Karpas-422 (cell line): Measurements from ENCODE around the gene PCIF1. TPM values are rescaled to one million over a fixed set of nuclear protein-coding genes. Genes with fewer than 3 reads are reported as not detected.
"Not testable (repeated sequence)": the region's sequence is repeated elsewhere in the genome, so short reads cannot be mapped to it uniquely, and the experiment has no call there.

ENCODE experiments used
- DNase-seq: peaks from one replicate; pipeline ENCODE4 v3.0.0-alpha.2; 2015
- H2AFZ ChIP-seq: fragments of 200-600 bp; sonication (generic); 2 replicates; pipeline ENCODE4 v1.6.1; 2014; ENCODE audit warnings: antibody characterized with exemption, low read length, mixed read lengths
- H3K27ac ChIP-seq: fragments of 200-600 bp; sonication (generic); 2 replicates; pipeline ENCODE4 v1.5.1; 2014; ENCODE audit warnings: mild to moderate bottlenecking, low read length, moderate library complexity
- H3K27me3 ChIP-seq: fragments of 200-600 bp; sonication (generic); 2 replicates; pipeline ENCODE4 v1.6.1; 2014; ENCODE audit warnings: low read length, mixed read lengths
- H3K36me3 ChIP-seq: fragments of 200-600 bp; sonication (generic); 2 replicates; pipeline ENCODE4 v1.6.1; 2014; ENCODE audit warnings: low read length, mixed read lengths; ENCODE audit not compliant: insufficient read depth
- H3K4me1 ChIP-seq: fragments of 200-600 bp; sonication (generic); 2 replicates; pipeline ENCODE4 v1.6.1; 2014; ENCODE audit warnings: mild to moderate bottlenecking, low read length, mixed read lengths
- H3K4me2 ChIP-seq: fragments of 200-600 bp; sonication (generic); 2 replicates; pipeline ENCODE4 v1.6.1; 2014; ENCODE audit warnings: low read length, low read depth, mild to moderate bottlenecking; ENCODE audit not compliant: poor library complexity, severe bottlenecking
- H3K4me3 ChIP-seq: fragments of 200-600 bp; sonication (generic); 2 replicates; pipeline ENCODE4 v1.5.1; 2014; ENCODE audit warnings: mild to moderate bottlenecking, antibody characterized with exemption, low read length, mixed read lengths
- H3K79me2 ChIP-seq: fragments of 200-600 bp; sonication (generic); 2 replicates; pipeline ENCODE4 v1.6.1; 2014; ENCODE audit warnings: mild to moderate bottlenecking, low read length, mixed read lengths
- H3K9ac ChIP-seq: fragments of 200-600 bp; sonication (generic); 2 replicates; pipeline ENCODE4 v1.6.0; 2014; ENCODE audit warnings: low read length
- H3K9me2 ChIP-seq: fragments of 200-600 bp; sonication (generic), shearing (Covaris generic); replicated peaks from 2 replicates; pipeline ENCODE4 v1.6.0; 2014; ENCODE audit warnings: mild to moderate bottlenecking, low read length, moderate library complexity; ENCODE audit not compliant: insufficient read depth
- H3K9me3 ChIP-seq: fragments of 300-700, 200-600 bp; sonication (generic); 2 replicates; pipeline ENCODE4 v1.6.1; 2014; ENCODE audit warnings: low read length, mixed read lengths
- H4K20me1 ChIP-seq: fragments of 200-600 bp; sonication (generic); 2 replicates; pipeline ENCODE4 v1.6.1; 2014; ENCODE audit warnings: mild to moderate bottlenecking, antibody characterized with exemption, low read length, low read depth; ENCODE audit not compliant: insufficient read depth
- total RNA-seq: library from RNA; depleted of rRNA; stranded (reverse); fragments of >200 nt; shearing (Covaris generic); gene quantifications from 2 replicates; pipeline ENCODE4 v1.2.3, GENCODE V29; 2014; ENCODE audit warnings: low replicate concordance

PCIF1 gene
- total RNA-seq, 1 experiment from 2014 or later: 12.0 TPM

GRCh38 chr20:45952861-45953260 is 18.4 kb downstream of the PCIF1 start:
- DNase-seq: no peak
- no peak overlapping the region for H3K9ac ChIP-seq
- peaks cover 5% of the 10 kb centered on the region; the same call in 1 of the 2 replicates for H3K4me1 ChIP-seq
- H4K20me1 ChIP-seq: no peaks in the 10 kb centered on the region
- H3K4me3 ChIP-seq: no peak overlapping the region
- H3K36me3 ChIP-seq: peaks cover 9% of the 10 kb centered on the region; the same call in 1 of the 2 replicates
- H3K4me2 ChIP-seq: no peak overlapping the region
- no peak overlapping the region for H2AFZ ChIP-seq
- no peaks in the 10 kb centered on the region for H3K79me2 ChIP-seq
- no peak overlapping the region for H3K27ac ChIP-seq
- no peaks in the 10 kb centered on the region for H3K27me3 ChIP-seq
- no peaks in the 10 kb centered on the region for H3K9me3 ChIP-seq
- no peaks in the 10 kb centered on the region for H3K9me2 ChIP-seq

GRCh38 chr20:45953672-45954071 is 19.2 kb downstream of the PCIF1 start:
- Histone ChIP-seq H3K4me1 (no peaks in the 10 kb centered on the region), H3K27ac (no peak overlapping the region), H3K9ac (no peak overlapping the region), H3K4me3 (no peak overlapping the region), H3K4me2 (no peak overlapping the region), H2AFZ (no peak overlapping the region), H3K79me2 (no peaks in the 10 kb centered on the region), H4K20me1 (no peaks in the 10 kb centered on the region), H3K9me2 (no peaks in the 10 kb centered on the region), H3K27me3 (no peaks in the 10 kb centered on the region), H3K9me3 (no peaks in the 10 kb centered on the region), H3K36me3 (peaks cover 9% of the 10 kb centered on the region)
- no peak for DNase-seq

DNA sequence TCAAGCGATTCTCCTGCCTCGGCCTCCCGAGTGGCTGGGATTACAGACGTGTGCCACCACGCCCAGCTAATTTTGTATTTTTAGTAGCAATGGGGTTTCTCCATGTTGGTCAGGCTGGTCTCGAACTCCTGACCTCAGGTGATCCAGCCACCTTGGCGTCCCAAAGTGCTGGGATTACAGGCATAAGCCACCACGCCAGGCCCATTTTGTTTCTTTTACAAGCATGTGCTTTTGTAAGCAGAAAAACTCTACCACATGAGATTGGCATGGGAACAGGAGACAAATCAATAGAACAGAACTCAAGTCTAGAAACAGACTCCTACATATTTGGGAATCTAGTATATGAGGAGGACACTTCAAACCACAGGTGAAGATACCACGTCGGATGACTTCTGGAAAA is 21.8 kb downstream of the PCIF1 start:
- not testable (repeated sequence) for H3K9me3 ChIP-seq, H4K20me1 ChIP-seq, H3K27ac ChIP-seq, H2AFZ ChIP-seq, H3K27me3 ChIP-seq, H3K79me2 ChIP-seq, H3K4me2 ChIP-seq, H3K4me3 ChIP-seq, H3K9me2 ChIP-seq, H3K4me1 ChIP-seq, H3K9ac ChIP-seq, DNase-seq
- H3K36me3 ChIP-seq: peaks cover 14% of the 10 kb centered on the region

DNA sequence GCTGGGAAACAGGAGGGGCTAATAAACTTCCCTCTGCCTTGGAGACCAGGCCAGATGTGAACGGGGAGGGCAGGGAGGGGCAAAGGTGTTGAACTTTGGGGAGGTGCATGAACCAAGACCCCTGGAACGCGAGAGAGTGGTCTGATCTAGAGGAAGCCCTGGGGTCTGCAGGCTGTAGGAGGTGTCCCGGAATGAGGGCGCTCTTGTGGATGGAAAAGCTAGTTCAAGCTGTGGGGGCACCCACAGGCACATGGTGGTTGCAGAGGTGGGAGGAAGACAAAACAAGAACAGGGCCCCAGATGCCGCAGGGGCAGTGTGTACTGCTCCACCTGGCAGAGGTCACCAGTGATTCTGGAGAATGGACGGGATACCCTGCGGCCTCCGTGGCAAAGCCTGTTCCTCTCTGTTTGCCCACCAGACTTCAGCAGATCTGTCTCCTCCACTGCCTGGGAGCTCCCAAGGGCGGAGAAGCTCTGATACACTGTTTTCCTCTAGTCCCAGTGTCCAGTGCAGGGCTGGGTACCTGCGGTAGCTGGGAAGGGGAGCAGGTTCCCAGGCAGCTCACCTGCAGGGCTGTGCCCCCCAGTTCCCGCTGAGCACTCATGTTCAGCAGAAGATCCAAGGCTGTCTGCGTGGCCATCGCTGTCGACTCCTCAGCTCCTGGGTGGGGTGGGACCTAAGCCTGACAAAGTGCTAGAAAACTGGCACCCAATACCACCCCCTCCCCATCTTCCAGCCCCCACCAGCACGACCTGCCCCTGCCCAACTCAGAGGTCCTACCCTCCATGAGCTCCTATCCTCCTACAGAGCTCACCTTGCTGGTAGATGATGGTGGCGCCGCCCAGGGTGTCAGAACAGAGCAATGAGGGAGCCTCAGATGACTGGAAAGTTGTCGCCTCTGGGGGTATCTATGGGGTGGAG is 22.8 kb downstream of the PCIF1 start:
- no peaks in the 10 kb centered on the region for H3K4me1 ChIP-seq
- no peak overlapping the region for H3K4me2 ChIP-seq
- H3K4me3 ChIP-seq: no peak overlapping the region
- DNase-seq: no peak
- no peaks in the 10 kb centered on the region for H3K9me2 ChIP-seq
- peaks cover 16% of the 10 kb centered on the region for H3K36me3 ChIP-seq
- H3K9me3 ChIP-seq: no peaks in the 10 kb centered on the region
- H3K9ac ChIP-seq: no peak overlapping the region
- no peaks in the 10 kb centered on the region for H4K20me1 ChIP-seq
- no peak overlapping the region for H2AFZ ChIP-seq
- no peak overlapping the region for H3K27ac ChIP-seq
- no peaks in the 10 kb centered on the region for H3K79me2 ChIP-seq
- H3K27me3 ChIP-seq: no peaks in the 10 kb centered on the region

DNA sequence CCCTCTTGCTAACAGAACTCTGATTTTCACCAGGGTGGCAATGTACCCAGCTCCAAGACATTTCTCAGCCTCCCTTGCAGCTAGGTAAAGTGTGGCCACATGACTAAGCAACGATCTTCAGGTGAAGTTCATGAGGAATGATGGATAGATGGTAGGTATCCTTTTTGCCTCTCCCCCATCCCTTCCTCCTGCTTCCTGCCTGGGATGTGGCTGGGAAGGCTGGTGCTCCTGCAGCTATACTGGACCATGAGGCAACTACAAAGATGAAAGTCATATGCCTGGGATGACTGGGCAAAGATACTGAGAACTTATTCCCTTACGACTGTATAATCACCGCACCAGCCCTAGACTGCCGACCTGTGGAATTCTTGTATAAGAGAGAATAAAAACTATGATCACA is 24.1 kb downstream of the PCIF1 start:
- peaks cover 13% of the 10 kb centered on the region for H3K36me3 ChIP-seq
- no peak overlapping the region for H3K9ac ChIP-seq
- no peaks in the 10 kb centered on the region for H3K9me2 ChIP-seq
- H3K27me3 ChIP-seq: no peaks in the 10 kb centered on the region
- no peak overlapping the region for H3K4me3 ChIP-seq
- DNase-seq: no peak
- no peak overlapping the region for H2AFZ ChIP-seq
- no peaks in the 10 kb centered on the region for H4K20me1 ChIP-seq
- H3K27ac ChIP-seq: no peak overlapping the region
- no peaks in the 10 kb centered on the region for H3K4me1 ChIP-seq
- no peaks in the 10 kb centered on the region for H3K9me3 ChIP-seq
- no peaks in the 10 kb centered on the region for H3K79me2 ChIP-seq
- no peak overlapping the region for H3K4me2 ChIP-seq

DNA sequence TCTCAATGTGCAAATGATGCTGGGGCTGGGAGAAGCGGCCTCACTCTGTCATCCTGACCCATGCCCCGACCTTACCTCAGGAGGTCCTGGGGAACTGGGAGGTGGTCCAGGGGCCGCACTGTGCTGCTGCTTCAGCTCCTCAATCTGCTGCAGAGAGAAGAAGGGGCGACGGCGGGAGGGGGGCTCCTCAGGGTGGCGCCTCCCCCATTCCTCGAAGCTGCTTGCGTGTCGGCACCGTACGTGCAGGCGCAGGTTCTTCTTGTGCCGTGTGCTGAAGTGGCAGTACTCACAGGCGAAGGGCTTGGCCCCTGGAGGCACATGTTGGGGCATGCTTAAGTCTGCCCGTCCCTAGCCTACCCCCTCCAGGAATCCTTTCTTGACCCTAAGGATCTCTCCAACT is 24.6 kb downstream of the PCIF1 start:
- H3K79me2 ChIP-seq: no peaks in the 10 kb centered on the region
- no peak overlapping the region for H3K4me3 ChIP-seq
- H3K4me1 ChIP-seq: no peaks in the 10 kb centered on the region
- H3K4me2 ChIP-seq: no peak overlapping the region
- H3K27me3 ChIP-seq: no peaks in the 10 kb centered on the region
- no peak overlapping the region for H3K27ac ChIP-seq
- peaks cover 16% of the 10 kb centered on the region for H3K36me3 ChIP-seq
- no peaks in the 10 kb centered on the region for H3K9me2 ChIP-seq
- no peaks in the 10 kb centered on the region for H4K20me1 ChIP-seq
- H2AFZ ChIP-seq: no peak overlapping the region
- no peak for DNase-seq
- no peak overlapping the region for H3K9ac ChIP-seq
- H3K9me3 ChIP-seq: no peaks in the 10 kb centered on the region

DNA sequence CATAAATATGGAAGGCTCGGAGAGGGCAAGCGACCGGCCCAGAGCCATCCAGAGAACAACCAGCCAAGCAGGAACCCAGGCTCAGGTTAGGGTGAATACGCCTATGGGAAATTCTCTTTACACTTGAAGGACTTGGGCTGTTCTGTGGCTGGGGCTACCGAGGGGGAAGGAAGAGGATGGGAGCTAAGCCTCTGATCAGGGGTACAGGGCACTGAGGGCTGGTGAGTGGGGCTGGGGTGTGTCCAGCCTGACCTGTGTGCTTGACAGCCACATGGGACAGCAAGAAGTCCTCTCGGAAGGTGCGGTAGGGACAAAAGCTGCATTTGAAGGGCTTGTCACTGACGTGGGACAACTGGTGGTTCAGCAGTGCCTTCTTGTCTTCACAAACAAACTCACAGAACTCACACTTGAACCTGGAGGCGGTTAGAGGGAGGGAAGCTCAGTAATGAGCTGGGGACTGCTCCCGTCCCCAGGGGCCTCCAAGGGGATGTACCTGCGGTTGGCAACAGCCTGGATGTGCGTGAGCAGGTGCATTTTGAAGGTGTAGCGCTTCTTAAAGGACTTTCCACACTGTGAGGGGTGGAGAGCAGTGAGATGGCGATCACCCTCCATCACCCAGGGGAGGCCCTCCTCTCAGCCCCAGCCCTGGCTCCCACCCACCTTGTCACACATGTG is 25.6 kb downstream of the PCIF1 start:
- no peak overlapping the region for H2AFZ ChIP-seq
- H3K27me3 ChIP-seq: no peaks in the 10 kb centered on the region
- H3K4me2 ChIP-seq: no peak overlapping the region
- H3K9ac ChIP-seq: no peak overlapping the region
- H3K9me3 ChIP-seq: no peaks in the 10 kb centered on the region
- H3K36me3 ChIP-seq: peaks cover 16% of the 10 kb centered on the region
- DNase-seq: no peak
- H3K4me1 ChIP-seq: no peaks in the 10 kb centered on the region
- H4K20me1 ChIP-seq: no peaks in the 10 kb centered on the region
- H3K4me3 ChIP-seq: no peak overlapping the region
- no peak overlapping the region for H3K27ac ChIP-seq
- H3K9me2 ChIP-seq: no peaks in the 10 kb centered on the region
- H3K79me2 ChIP-seq: no peaks in the 10 kb centered on the region

DNA sequence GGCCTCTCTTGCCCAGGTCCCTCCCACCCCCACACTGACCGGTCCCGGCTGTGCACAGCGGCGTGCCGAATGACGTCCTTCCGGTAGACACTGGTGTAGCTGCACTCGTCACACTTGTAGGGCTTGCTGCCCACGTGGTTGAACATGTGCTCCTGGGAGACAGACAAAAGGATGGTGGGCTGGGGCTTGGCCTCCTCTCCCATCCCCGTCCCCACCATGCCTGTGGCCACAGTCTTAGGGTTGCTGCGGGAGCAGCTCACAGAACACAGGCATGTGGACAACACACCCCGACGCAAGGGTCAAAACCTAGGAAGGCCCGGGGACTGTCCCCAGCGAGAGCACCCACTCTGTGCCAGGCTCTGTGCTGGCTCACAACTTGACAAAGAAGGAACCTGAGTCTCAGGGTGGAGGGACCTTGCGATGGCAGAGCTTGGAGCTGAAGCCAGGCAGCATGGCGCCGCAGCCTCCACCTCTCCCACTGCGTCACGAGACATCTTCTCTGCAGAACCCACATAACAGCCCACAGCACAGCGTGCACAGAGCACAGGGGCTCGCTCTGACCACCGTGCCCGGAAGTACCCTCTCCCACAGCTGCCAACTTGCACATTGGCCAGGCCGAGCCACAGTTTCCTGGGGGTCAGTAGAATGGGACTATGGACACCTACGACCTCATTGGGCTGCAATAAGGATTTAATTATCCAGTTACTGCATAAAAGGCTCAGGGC is 27.7 kb downstream of the PCIF1 start:
- no peaks in the 10 kb centered on the region for H3K79me2 ChIP-seq
- no peak for DNase-seq
- H3K4me3 ChIP-seq: no peak overlapping the region
- H3K9ac ChIP-seq: no peak overlapping the region
- H3K4me1 ChIP-seq: no peaks in the 10 kb centered on the region
- H3K27me3 ChIP-seq: no peaks in the 10 kb centered on the region
- peaks cover 20% of the 10 kb centered on the region for H3K36me3 ChIP-seq
- H3K9me2 ChIP-seq: no peaks in the 10 kb centered on the region
- H3K27ac ChIP-seq: no peak overlapping the region
- H3K9me3 ChIP-seq: no peaks in the 10 kb centered on the region
- no peak overlapping the region for H2AFZ ChIP-seq
- H3K4me2 ChIP-seq: no peak overlapping the region
- no peaks in the 10 kb centered on the region for H4K20me1 ChIP-seq
